Measurements from ENCODE around the gene USP33. TPM values are rescaled to one million over a fixed set of nuclear protein-coding genes. Genes with fewer than 3 reads are reported as not detected.
"Not testable (repeated sequence)": the region's sequence is repeated elsewhere in the genome, so short reads cannot be mapped to it uniquely, and the experiment has no call there.

The USP33 gene
- total and polyA plus RNA-seq, 3 donors from 2014 or later = 35.7 to 75.2 (median 66.1) TPM

DNA sequence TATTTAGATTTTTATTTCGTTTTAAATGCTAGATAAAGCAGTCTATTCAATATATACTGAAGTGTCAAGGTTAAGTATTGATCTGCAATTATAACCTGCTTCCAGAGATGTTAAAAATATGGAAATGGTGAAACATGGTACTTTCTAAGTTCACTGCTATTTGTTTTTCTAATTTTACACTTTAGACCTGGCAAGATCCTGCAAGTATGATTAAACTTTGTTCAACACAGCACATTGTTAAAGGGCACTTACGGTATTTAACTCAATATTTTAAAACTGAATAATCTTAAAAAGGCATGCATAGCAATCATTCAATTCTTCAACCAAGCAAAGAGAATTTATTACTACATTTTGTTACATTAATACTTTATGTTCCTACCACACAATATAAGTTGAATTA lies 41.5 kb downstream of the USP33 start:
- intact Hi-C loops (cut with DNase I; ENCODE audit: low total_unique reads) = no loop called here
- H3K4me1 ChIP-seq = no peaks in the 10 kb centered on the region
- no peak for DNase-seq
- TF ChIP-seq POLR2A (IDR thresholded peaks at IDR 0.05) = no peak
- TF ChIP-seq, protein P1, sequence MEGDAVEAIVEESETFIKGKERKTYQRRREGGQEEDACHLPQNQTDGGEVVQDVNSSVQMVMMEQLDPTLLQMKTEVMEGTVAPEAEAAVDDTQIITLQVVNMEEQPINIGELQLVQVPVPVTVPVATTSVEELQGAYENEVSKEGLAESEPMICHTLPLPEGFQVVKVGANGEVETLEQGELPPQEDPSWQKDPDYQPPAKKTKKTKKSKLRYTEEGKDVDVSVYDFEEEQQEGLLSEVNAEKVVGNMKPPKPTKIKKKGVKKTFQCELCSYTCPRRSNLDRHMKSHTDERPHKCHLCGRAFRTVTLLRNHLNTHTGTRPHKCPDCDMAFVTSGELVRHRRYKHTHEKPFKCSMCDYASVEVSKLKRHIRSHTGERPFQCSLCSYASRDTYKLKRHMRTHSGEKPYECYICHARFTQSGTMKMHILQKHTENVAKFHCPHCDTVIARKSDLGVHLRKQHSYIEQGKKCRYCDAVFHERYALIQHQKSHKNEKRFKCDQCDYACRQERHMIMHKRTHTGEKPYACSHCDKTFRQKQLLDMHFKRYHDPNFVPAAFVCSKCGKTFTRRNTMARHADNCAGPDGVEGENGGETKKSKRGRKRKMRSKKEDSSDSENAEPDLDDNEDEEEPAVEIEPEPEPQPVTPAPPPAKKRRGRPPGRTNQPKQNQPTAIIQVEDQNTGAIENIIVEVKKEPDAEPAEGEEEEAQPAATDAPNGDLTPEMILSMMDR (IDR thresholded peaks at IDR 0.05) = no peak
- H3K9me3 ChIP-seq = no peaks in the 10 kb centered on the region
- H3K36me3 ChIP-seq (ENCODE audit: low read depth, missing control alignments) = no peaks in the 10 kb centered on the region
- no peaks in the 10 kb centered on the region for H3K27me3 ChIP-seq
- no peak overlapping the region for H3K4me3 ChIP-seq
- no peak overlapping the region for H3K27ac ChIP-seq
- 90 to 93% methylated on average over 2 of the region's 2 CpGs for WGBS, 2 donors

DNA sequence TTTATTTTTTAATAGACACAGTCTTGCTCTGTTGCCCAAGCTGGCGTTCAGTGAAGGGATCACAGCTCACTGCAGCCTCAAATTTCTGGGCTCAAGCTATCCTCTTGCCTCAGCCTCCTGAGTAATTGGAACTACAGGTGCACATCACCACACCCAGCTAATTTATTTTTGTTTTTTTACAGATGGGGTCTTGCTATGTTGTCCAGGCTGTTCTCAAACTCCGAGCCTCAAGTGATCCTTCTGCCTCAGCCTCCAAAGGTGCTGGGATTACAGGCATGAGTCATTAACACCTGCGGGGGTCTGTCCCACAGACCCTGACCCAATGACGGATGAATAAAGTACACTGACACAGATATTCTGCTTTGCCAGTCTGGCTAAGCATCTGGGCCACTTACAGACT lies 43.6 kb downstream of the USP33 start:
- Histone ChIP-seq H3K4me1 (no peaks in the 10 kb centered on the region), H3K4me3 (no peak overlapping the region), H3K9me3 (no peaks in the 10 kb centered on the region), H3K27ac (no peak overlapping the region), H3K36me3 (ENCODE audit: low read depth, missing control alignments) (no peaks in the 10 kb centered on the region), H3K27me3 (no peaks in the 10 kb centered on the region)
- no peak for DNase-seq
- intact Hi-C loops (cut with DNase I; ENCODE audit: low total_unique reads) = no loop called here
- 93 to 95% methylated on average over 4 of the region's 4 CpGs for WGBS, 2 donors
- TF ChIP-seq, protein P1 (IDR thresholded peaks at IDR 0.05) = no peak
- TF ChIP-seq POLR2A (IDR thresholded peaks at IDR 0.05) = no peak

DNA sequence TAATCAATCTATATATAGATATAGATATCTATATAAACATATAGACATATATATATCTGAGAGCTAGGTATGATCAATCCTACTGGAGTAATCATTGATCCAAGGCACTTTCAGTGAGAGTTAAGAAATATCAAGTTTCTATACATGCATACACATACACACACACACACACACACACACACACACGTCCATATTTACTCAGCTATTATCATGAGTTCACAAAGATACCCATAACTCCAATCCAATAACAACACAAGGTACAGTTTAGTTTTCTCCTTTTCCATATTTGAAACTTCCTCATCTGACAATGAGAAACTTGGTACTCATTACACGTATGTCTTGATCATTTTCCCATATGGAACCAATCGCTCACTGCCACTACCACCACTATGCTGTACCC lies 49.9 kb downstream of the USP33 start:
- H3K4me1 ChIP-seq = no peaks in the 10 kb centered on the region
- H3K27me3 ChIP-seq = no peaks in the 10 kb centered on the region
- H3K27ac ChIP-seq = no peak overlapping the region
- DNase-seq = no peak
- no peak overlapping the region for H3K4me3 ChIP-seq
- peaks cover 3% of the 10 kb centered on the region for H3K36me3 ChIP-seq (ENCODE audit: low read depth, missing control alignments)
- 89% methylated on average over 3 of the region's 3 CpGs for WGBS, 2 donors
- intact Hi-C loops (cut with DNase I; ENCODE audit: low total_unique reads) = no loop called here
- H3K9me3 ChIP-seq = no peaks in the 10 kb centered on the region
- TF ChIP-seq, protein P1 (IDR thresholded peaks at IDR 0.05) = no peak
- TF ChIP-seq POLR2A (IDR thresholded peaks at IDR 0.05) = no peak

DNA sequence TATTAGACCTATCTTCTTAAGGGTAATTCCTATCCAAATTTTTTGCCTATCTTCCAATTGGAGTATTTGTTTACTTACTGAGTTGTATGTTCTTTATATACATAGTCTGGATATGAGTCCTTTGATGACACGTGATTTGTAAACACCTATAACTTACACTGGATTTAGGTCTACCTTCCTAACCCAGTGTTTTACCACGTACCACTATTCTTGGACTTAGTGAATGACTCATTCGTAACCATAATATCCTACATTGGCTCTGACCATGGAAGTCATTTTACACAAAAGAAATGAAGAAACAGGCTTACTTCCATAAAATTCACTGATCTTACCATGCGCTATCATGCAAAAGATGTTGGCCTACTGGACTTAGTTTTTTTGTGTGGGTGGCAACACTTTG lies 53.3 kb downstream of the USP33 start:
- Histone ChIP-seq H3K27me3 (no peaks in the 10 kb centered on the region), H3K27ac (no peak overlapping the region), H3K4me1 (no peaks in the 10 kb centered on the region), H3K36me3 (ENCODE audit: low read depth, missing control alignments) (peaks cover 3% of the 10 kb centered on the region), H3K9me3 (no peaks in the 10 kb centered on the region), H3K4me3 (no peak overlapping the region)
- intact Hi-C loops (cut with DNase I; ENCODE audit: low total_unique reads) = no loop called here
- DNase-seq = no peak
- no peak for TF ChIP-seq POLR2A (IDR thresholded peaks at IDR 0.05)
- TF ChIP-seq, protein P1 (IDR thresholded peaks at IDR 0.05) = no peak
- WGBS, 2 donors = 92 to 93% methylated on average over 4 of the region's 4 CpGs

DNA sequence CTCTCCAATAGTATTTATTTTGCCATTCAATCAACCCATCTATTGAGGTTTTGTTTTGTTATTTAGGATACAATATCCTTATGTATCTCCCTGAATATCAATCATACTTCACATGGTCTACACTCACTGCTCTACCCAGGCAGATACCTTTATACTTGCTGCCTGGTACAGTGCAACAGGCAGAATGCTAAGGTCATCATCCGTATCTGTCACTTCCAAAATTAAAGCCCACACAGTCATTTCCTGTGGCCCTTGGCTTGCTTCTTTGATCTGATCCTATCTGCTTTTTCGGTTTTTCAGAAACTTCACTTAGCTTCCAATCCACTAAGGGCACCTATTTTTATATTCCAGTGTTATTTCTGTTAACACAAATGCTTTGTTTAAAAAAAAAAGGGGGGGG lies 54.9 kb downstream of the USP33 start:
- 70 to 77% methylated on average over 2 of the region's 2 CpGs for WGBS, 2 donors
- intact Hi-C loops (cut with DNase I; ENCODE audit: low total_unique reads) = no loop called here
- TF ChIP-seq POLR2A (IDR thresholded peaks at IDR 0.05) = no peak
- TF ChIP-seq, protein P1 (IDR thresholded peaks at IDR 0.05) = no peak

DNA sequence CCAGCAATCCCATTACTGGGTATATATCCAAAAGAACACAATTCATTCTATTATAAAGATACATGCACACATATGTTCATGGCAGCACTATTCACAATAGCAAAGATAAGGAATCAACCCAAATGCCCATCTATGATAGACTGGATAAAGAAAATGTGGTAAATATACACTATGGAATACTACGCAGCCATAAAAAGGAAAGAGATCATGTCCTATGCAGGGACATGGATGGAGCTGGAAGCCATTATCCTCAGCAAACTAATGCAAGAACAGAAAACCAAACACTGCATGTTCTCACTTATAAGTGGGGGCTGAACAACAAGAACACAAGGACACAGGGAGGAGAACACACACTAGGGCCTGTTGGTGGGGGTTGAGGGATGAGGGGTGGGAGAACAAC lies 60.0 kb downstream of the USP33 start:
- H3K4me1 ChIP-seq; intact Hi-C loops (cut with DNase I; ENCODE audit: low total_unique reads); DNase-seq; H3K4me3 ChIP-seq; H3K27me3 ChIP-seq; H3K9me3 ChIP-seq; H3K27ac ChIP-seq; H3K36me3 ChIP-seq (ENCODE audit: low read depth, missing control alignments): not testable (repeated sequence)
- WGBS, 2 donors = 97 to 100% methylated on average over 1 of the region's 1 CpG

More for the DNA sequence above, 54.9 kb downstream of the USP33 start:
- Histone ChIP-seq H3K4me1 (no peaks in the 10 kb centered on the region), H3K27me3 (no peaks in the 10 kb centered on the region), H3K9me3 (no peaks in the 10 kb centered on the region), H3K4me3 (no peak overlapping the region), H3K36me3 (ENCODE audit: low read depth, missing control alignments) (no peaks in the 10 kb centered on the region), H3K27ac (no peak overlapping the region)
- DNase-seq = no peak
